Measurements from ENCODE around the gene NCAPD3. TPM values are rescaled to one million over a fixed set of nuclear protein-coding genes. Genes with fewer than 3 reads are reported as not detected.
A peak's percentile ranks its signal among the peaks of the same experiment; 100 is the strongest.
"Not testable (repeated sequence)": the region's sequence is repeated elsewhere in the genome, so short reads cannot be mapped to it uniquely, and the experiment has no call there.

The NCAPD3 gene
- polyA plus RNA-seq, 3 donors: 27.3 to 28.5 (median 27.6) TPM

- no peak for DNase-seq (ENCODE audit: low read depth in 3 of 3, low spot score in 2 of 3)
Measured at GRCh38 chr11:134140961-134141490, 82.7 kb downstream of the NCAPD3 start.

- DNase-seq (ENCODE audit: low read depth in 3 of 3, low spot score in 2 of 3): peak in 2 of 3 donors; percentile 58
Measured at GRCh38 chr11:134139873-134140331, 83.9 kb downstream of the NCAPD3 start.

GRCh38 chr11:134139303-134139872, 84.4 kb downstream of the NCAPD3 start:
- DNase-seq (ENCODE audit: low read depth in 3 of 3, low spot score in 2 of 3): no peak

GRCh38 chr11:134138376-134138775, 85.4 kb downstream of the NCAPD3 start:
- DNase-seq (ENCODE audit: low read depth in 3 of 3, low spot score in 2 of 3): no peak

GRCh38 chr11:134134167-134134566, 89.6 kb downstream of the NCAPD3 start:
- no peak for DNase-seq (ENCODE audit: low read depth in 3 of 3, low spot score in 2 of 3)

GRCh38 chr11:134132808-134133207, 91.0 kb downstream of the NCAPD3 start:
- DNase-seq (ENCODE audit: low read depth in 3 of 3, low spot score in 2 of 3): no peak

DNA sequence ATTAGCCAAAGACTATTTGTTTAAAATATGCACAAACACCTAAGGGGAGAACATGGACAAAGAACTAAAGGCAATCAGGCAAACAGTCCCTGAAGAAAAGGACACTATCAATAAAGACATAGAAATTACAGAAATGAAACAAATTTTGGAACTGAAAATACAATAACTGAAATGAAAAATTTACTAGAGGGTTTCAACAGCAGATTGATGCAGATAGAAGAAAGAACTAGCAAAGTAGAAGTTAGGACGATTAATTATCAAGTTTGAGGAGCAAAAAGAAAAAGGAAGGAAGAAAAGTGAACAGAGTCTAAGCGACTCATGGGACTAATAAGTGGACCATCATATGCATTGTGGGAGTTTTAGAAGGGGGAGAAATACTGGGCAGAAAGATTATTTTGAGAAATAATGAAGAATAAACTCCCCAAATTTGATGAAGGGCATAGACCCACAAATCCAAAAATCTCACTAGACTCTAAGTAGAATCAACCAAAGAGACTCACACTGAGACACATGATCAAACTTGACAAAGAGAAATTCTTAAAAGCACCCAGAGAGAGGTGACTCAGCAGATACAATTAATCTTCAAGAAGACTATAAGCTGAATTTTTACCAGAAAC, 92.0 kb downstream of the NCAPD3 start:
- DNase-seq (ENCODE audit: low read depth in 3 of 3, low spot score in 2 of 3): no peak

DNA sequence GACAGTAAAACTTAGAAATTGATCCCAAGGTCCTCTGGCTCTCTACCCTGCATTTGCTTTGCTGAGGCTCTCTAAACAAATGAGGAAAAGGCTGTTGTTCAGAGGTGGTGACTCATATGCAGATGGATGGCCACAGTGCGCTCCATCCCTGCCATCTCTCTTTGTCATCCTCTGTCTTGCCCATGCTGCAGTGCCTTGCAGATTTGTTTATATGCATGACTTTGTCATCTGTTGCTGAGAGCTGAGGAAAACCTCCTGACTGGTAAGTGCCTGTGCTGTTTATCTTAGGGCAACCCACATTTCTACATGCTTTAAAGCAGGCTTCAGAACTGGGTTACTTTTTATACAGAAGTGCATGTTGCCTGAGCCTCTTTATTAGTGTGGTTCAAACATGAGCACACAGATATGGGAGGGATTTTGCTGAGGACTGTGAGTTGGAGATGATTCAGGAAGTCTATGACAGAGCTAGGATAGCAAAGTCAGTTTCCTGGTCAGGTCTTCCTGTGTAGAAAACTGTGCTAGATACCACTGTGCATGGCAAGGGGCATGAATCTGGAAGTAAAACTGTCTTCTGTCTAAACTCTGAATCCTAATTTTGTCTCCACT, 97.4 kb downstream of the NCAPD3 start:
- no peak for DNase-seq (ENCODE audit: low read depth in 3 of 3, low spot score in 2 of 3)

DNA sequence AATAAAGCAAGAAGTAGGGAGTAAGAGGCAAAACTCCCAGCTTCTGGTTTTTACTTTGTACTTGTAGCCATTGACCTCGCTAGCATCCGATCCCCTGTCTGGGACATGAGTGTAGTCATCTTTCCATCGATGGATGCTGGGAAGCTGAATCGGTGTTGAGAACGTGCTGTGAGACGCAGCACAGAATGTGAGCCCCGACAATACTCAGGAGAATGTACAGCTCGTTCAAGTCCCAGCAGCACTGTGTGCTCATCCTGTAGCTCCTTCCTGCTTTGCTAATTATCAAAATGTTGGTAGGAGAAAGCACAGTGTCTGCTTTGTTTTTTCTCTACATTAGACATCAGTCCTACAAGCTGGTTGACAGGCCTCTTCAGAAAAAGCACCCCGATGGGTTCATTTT, 98.3 kb downstream of the NCAPD3 start:
- DNase-seq (ENCODE audit: low read depth in 3 of 3, low spot score in 2 of 3): no peak

DNA sequence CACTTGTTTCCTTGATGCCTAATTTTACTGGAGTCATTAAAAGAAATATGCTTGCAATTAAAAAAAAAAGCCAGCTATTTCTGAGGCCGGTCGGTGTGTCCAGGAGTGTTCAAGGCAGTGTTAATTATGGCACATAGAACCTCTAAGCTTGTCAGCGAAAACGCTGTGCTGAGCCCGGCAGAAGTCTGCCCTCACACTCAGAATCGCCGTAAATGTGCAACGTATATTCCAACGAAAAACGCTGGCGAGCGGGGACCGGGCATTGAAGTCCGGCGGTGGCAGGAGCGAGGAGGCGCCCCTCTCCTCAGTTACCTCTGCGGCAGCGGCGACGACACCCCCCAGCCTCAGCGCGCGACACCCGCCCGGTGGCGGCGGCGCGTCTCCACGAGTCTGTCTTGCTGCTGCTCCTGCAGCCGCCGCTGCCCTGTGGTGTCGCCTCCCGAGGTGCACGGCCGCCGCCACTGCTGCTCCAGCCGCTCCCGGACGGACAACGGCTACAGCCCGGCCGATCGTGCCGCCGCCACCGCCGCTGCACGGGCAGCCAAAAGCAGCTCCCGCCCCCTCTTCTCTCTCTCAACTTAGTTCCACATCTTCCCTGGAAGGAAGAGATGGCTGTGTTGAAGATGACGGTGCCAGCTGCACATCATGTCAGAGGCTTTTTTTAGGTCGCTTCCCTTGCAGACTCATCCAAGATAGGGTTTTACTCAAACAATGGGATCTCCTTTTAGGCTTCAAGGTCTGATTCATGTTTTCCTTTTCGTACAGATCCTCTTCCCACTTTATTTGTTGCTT, 98.9 kb downstream of the NCAPD3 start:
- no peak for DNase-seq (ENCODE audit: low read depth in 3 of 3, low spot score in 2 of 3)

GRCh38 chr11:134120921-134121526, 102.7 kb downstream of the NCAPD3 start:
- no peak for DNase-seq (ENCODE audit: low read depth in 3 of 3, low spot score in 2 of 3)

DNA sequence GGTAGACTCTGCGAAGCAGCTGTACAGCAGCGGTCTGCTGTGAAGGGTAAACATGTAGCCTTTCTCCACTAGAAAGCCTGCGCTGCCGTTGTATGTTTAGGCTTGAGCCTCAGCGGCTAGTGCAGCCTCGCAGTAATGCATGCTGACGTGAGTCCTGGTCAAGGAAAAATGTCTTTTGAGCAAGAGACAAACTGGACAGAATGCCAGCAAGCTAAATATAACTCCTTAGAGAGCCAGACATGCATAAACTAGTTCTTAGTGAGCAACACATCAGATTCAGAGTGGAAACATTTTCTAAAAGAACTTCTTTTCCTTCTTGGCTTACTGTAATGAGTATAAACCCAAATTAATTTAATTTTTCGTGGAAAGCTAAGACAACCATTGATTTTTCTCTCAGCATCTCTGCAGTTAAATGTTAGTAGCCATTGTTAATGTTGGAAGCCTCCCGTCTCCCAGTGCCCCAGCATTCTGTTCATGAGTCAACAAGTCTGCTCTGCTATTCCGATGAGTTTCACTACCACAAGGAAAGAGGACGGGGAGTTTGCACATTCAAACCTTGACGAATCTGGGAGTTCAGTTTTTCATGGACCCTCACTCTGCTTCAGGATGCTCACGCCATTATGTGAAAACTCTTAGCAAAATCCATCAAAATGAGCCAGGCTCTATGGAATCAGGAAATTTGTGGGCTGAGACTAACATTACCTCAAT, 103.5 kb downstream of the NCAPD3 start:
- no peak for DNase-seq (ENCODE audit: low read depth in 3 of 3, low spot score in 2 of 3)

- no peak for DNase-seq (ENCODE audit: low read depth in 3 of 3, low spot score in 2 of 3)
Measured at GRCh38 chr11:134119094-134119493, 104.7 kb downstream of the NCAPD3 start.

DNA sequence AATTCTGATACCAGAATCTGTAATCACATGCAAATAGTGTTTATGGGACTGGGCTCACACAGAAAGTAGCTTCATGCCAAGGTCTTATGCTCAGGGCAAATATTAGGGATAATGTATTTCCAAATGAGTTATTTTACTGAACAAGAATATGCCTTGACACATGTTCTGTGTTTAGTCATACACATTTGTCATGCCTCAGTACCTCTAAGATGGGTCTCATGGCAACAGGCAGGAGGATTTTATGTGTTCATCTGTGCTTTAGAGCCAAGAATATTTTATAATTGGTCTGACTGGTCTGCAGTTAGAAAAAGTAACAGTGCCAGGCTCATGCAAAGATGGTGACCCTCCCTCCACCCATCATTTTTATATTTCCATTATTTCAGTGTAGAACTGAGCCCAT, 105.8 kb downstream of the NCAPD3 start:
- no peak for DNase-seq (ENCODE audit: low read depth in 3 of 3, low spot score in 2 of 3)

GRCh38 chr11:134116210-134116609, 107.6 kb downstream of the NCAPD3 start:
- DNase-seq (ENCODE audit: low read depth in 3 of 3, low spot score in 2 of 3): no peak

DNA sequence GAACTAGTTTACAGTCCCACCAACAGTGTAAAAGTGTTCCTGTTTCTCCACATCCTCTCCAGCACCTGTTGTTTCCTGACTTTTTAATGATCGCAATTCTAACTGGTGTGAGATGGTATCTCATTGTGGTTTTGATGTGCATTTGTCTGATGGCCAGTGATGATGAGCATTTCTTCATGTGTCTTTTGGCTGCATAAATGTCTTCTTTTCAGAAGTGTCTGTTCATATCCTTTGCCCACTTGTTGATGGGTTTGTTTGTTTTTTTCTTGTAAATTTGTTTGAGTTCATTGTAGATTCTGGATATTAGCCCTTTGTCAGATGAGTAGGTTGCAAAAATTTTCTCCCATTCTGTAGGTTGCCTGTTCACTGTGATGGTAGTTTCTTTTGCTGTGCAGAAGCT, 110.0 kb downstream of the NCAPD3 start:
- DNase-seq (ENCODE audit: low read depth in 3 of 3, low spot score in 2 of 3): not testable (repeated sequence)

- no peak for DNase-seq (ENCODE audit: low read depth in 3 of 3, low spot score in 2 of 3)
Measured at GRCh38 chr11:134110252-134110815, 113.4 kb downstream of the NCAPD3 start.
